Measurements from ENCODE around the gene SKI.

GRCh38 chr1:2193514-2194281, 34.4 kb upstream of the SKI start:
- TF ChIP-seq, protein P1, sequence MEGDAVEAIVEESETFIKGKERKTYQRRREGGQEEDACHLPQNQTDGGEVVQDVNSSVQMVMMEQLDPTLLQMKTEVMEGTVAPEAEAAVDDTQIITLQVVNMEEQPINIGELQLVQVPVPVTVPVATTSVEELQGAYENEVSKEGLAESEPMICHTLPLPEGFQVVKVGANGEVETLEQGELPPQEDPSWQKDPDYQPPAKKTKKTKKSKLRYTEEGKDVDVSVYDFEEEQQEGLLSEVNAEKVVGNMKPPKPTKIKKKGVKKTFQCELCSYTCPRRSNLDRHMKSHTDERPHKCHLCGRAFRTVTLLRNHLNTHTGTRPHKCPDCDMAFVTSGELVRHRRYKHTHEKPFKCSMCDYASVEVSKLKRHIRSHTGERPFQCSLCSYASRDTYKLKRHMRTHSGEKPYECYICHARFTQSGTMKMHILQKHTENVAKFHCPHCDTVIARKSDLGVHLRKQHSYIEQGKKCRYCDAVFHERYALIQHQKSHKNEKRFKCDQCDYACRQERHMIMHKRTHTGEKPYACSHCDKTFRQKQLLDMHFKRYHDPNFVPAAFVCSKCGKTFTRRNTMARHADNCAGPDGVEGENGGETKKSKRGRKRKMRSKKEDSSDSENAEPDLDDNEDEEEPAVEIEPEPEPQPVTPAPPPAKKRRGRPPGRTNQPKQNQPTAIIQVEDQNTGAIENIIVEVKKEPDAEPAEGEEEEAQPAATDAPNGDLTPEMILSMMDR (IDR thresholded peaks at IDR 0.05) = no peak
- TF ChIP-seq POLR2A (IDR thresholded peaks at IDR 0.05) (no peak), POLR2AphosphoS5 (IDR thresholded peaks at IDR 0.05) (no peak)

All from prostate gland (tissue), 2 donors.